Upper lobe of right lung (tissue), 1 donor: ENCODE results near the gene SLC6A15. TPM values are rescaled to one million over a fixed set of nuclear protein-coding genes. Genes with fewer than 3 reads are reported as not detected.

Experiments
- ATAC-seq: fragments of 200-7000 bp; cut with Tn5 transposase; one replicate; pipeline ENCODE4 v1.9.1; 2020; ENCODE audit warnings: mild to moderate bottlenecking, moderate library complexity
- DNase-seq: peaks from one replicate; pipeline ENCODE4 v3.0.0-alpha.2; 2020
- H3K27ac ChIP-seq: fragments of 200-600 bp; one replicate; pipeline ENCODE4 v1.8.0; 2022
- H3K27me3 ChIP-seq: fragments of 200-600 bp; one replicate; pipeline ENCODE4 v1.8.0; 2022; ENCODE audit warnings: mild to moderate bottlenecking
- H3K36me3 ChIP-seq: fragments of 200-600 bp; one replicate; pipeline ENCODE4 v1.8.0; 2022
- H3K4me1 ChIP-seq: fragments of 200-600 bp; one replicate; pipeline ENCODE4 v1.8.0; 2022
- H3K4me3 ChIP-seq: fragments of 200-600 bp; one replicate; pipeline ENCODE4 v1.8.0; 2022; ENCODE audit warnings: mild to moderate bottlenecking
- H3K9me3 ChIP-seq: fragments of 200-600 bp; one replicate; pipeline ENCODE4 v1.8.0; 2022
- intact Hi-C: fragments of 100-400 bp; cut with DNase I; formaldehyde crosslinking; loops from one replicate; pipeline ENCODE4 v1.11.0; 2022
- total RNA-seq: library from RNA; stranded (reverse); fragmentation: NEBNext Ultra II Directional; extraction: Animal tissue kit (Norgen Biotek cat#: 25700); gene quantifications from one replicate; pipeline ENCODE4 v1.2.1, GENCODE V29; 2021
- TF ChIP-seq, protein P1 (sequence below): fragments of 200-600 bp; IDR thresholded peaks from one replicate; pipeline ENCODE4 v1.8.0; 2022; ENCODE audit warnings: antibody characterized with exemption
- donor health status: DM: no; HTN: yes; CAD: no; lungs with severe emphysema.

SLC6A15 gene
- total RNA-seq, 1 donor from 2014 or later = not detected

- no peak overlapping the region for H3K27ac ChIP-seq
- no peaks in the 10 kb centered on the region for H3K36me3 ChIP-seq
- intact Hi-C loops = no loop called here
- no peaks in the 10 kb centered on the region for H3K4me1 ChIP-seq
- TF ChIP-seq, protein P1, sequence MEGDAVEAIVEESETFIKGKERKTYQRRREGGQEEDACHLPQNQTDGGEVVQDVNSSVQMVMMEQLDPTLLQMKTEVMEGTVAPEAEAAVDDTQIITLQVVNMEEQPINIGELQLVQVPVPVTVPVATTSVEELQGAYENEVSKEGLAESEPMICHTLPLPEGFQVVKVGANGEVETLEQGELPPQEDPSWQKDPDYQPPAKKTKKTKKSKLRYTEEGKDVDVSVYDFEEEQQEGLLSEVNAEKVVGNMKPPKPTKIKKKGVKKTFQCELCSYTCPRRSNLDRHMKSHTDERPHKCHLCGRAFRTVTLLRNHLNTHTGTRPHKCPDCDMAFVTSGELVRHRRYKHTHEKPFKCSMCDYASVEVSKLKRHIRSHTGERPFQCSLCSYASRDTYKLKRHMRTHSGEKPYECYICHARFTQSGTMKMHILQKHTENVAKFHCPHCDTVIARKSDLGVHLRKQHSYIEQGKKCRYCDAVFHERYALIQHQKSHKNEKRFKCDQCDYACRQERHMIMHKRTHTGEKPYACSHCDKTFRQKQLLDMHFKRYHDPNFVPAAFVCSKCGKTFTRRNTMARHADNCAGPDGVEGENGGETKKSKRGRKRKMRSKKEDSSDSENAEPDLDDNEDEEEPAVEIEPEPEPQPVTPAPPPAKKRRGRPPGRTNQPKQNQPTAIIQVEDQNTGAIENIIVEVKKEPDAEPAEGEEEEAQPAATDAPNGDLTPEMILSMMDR = peak; percentile 85
- no peak for DNase-seq
- H3K4me3 ChIP-seq = no peak overlapping the region
- ATAC-seq = peak; percentile 75
- H3K9me3 ChIP-seq = no peaks in the 10 kb centered on the region
- no peaks in the 10 kb centered on the region for H3K27me3 ChIP-seq
Measured at GRCh38 chr12:84874125-84874824, 38.3 kb downstream of the SLC6A15 start.

DNA sequence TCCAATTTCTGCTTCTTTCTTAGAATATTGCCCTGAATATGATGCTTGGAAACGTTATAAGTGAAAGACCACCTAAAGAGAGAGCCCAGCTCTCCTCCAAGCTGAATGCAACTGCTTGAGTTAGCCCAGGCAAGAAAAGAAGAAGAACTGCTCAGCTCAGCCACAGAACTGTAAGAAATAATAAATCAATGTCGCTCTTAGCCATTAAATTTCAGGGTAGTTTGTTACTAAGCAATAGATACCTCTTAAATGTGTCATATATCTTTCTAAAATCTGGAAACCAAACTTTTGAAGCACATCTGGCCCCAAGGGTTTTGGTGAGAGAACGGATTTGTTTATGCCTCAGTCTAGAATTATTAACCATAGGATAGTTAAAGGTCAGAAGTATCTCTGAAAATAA is 50.4 kb downstream of the SLC6A15 start:
- DNase-seq (no peak), ATAC-seq (no peak)
- Histone ChIP-seq H3K9me3 (no peaks in the 10 kb centered on the region), H3K4me3 (no peak overlapping the region), H3K36me3 (no peaks in the 10 kb centered on the region), H3K27ac (no peak overlapping the region), H3K4me1 (no peaks in the 10 kb centered on the region), H3K27me3 (no peaks in the 10 kb centered on the region)
- TF ChIP-seq, protein P1 = no peak
- intact Hi-C loops = no loop called here

DNA sequence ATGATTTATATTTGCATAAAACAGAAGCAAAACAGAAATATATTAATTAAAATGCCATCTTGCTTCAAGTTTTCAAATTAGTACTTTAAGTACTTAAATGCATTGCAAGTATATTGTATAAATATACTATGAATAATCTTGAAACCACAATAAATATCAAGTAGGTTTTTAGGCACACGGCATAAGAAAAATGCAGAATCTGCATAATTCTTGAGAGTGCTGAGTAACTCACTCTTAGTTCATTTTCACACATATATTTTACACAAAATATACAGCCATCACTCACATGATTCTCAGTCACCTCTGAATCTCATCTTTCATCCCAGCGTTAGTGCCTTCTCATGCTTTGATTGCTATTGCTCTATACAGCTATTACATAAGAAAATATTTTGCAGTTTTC is 51.9 kb downstream of the SLC6A15 start:
- H3K4me3 ChIP-seq = no peak overlapping the region
- TF ChIP-seq, protein P1 = no peak
- H3K4me1 ChIP-seq = no peaks in the 10 kb centered on the region
- H3K9me3 ChIP-seq = no peaks in the 10 kb centered on the region
- H3K27ac ChIP-seq = no peak overlapping the region
- no peaks in the 10 kb centered on the region for H3K36me3 ChIP-seq
- no peaks in the 10 kb centered on the region for H3K27me3 ChIP-seq
- DNase-seq (no peak), ATAC-seq (no peak)
- intact Hi-C loops = no loop called here

- intact Hi-C loops = no loop called here
- DNase-seq = no peak
- no peak overlapping the region for H3K27ac ChIP-seq
- H3K9me3 ChIP-seq = no peaks in the 10 kb centered on the region
- no peaks in the 10 kb centered on the region for H3K27me3 ChIP-seq
- H3K4me3 ChIP-seq = no peak overlapping the region
- ATAC-seq = no peak
- no peaks in the 10 kb centered on the region for H3K4me1 ChIP-seq
- no peaks in the 10 kb centered on the region for H3K36me3 ChIP-seq
- TF ChIP-seq, protein P1 = no peak
Measured at GRCh38 chr12:84858796-84859195, 53.8 kb downstream of the SLC6A15 start.

DNA sequence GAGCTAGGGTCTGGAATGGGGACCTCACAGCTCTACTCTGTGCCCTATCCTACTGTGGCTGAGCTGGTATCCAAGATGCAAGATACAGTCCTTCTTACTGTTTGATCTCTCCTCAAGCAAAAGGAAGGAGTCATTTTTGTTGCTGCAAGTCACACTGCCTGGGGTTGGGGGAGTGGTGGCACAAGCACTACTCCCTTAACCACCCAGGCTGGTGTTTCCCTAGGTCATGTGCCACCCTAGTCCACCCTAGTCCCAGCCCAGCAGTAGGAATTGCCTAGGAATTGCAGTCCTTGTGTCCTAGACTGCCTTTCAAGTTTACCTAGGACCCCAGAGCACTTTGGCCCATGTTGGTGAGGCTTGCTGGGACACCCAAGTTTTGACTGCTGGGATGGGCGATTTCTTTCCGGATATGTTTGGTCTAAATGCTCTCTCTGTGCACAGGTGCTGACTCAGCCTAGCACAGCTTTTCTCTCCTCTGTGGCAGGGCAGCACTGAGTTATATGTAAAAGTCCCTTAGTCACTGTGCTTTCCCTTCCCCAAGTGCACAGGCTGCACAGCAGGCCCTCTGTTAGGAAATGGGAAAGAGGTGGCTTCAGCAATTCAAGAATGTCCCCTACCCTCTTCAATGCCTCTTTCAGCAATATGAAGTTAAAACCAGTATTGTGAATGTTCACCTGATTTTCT is 54.9 kb downstream of the SLC6A15 start:
- ATAC-seq (no peak), DNase-seq (no peak)
- H3K9me3 ChIP-seq = no peaks in the 10 kb centered on the region
- H3K36me3 ChIP-seq = no peaks in the 10 kb centered on the region
- no peaks in the 10 kb centered on the region for H3K4me1 ChIP-seq
- H3K4me3 ChIP-seq = no peak overlapping the region
- TF ChIP-seq, protein P1 = no peak
- intact Hi-C loops = no loop called here
- H3K27me3 ChIP-seq = no peaks in the 10 kb centered on the region
- no peak overlapping the region for H3K27ac ChIP-seq
